ENCODE results near the gene SCN5A. TPM values are rescaled to one million over a fixed set of nuclear protein-coding genes. Genes with fewer than 3 reads are reported as not detected.

Gene SCN5A
- total RNA-seq, 2 experiments from 2014 or later: 0.08 to 0.37 TPM

DNA sequence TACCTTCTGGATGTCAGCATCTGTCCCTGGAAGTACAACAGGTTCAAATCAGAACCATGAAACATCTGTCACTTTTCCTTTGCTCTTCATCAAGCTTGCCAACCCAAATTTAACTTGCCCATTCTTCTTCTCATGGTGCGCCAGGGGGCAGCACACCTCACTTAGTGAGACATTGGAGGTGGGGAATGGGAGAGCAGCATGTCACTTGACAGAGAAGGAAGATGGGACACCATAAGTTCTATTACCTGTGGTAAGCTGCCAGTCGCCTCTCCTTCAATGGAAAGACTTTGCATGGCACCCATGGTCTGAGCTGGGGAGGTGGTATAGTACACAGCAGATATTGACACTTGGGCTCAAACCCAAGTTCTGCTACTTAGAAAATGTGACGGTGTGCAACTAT is 2.9 kb downstream of the SCN5A start:
- ATAC-seq: no peak
- ChIA-PET CTCF (interaction anchor here (0.6 to 2.4 kb wide), 10 partner anchors 9 to 375 kb away, joined by 3 to 20 read pairs (median 5); no protein-coding TSS in a partner anchor), POLR2A (interaction anchor here (0.6 kb wide), 1 partner anchor 698 kb away, joined by 3 read pairs; no protein-coding TSS in a partner anchor)
- no peak overlapping the region for H3K4me3 Mint-ChIP-seq
- no peak for DNase-seq
- no peaks in the 10 kb centered on the region for H3K9me3 Mint-ChIP-seq (ENCODE audit: insufficient read depth)
- peaks cover 3% of the 10 kb centered on the region for H3K27me3 Mint-ChIP-seq (ENCODE audit: low read depth)
- no peaks in the 10 kb centered on the region for H3K36me3 Mint-ChIP-seq (ENCODE audit: low read depth)
- no peak overlapping the region for H3K27ac Mint-ChIP-seq
- peaks cover 4% of the 10 kb centered on the region for H3K4me1 Mint-ChIP-seq (ENCODE audit: low read depth)

DNA sequence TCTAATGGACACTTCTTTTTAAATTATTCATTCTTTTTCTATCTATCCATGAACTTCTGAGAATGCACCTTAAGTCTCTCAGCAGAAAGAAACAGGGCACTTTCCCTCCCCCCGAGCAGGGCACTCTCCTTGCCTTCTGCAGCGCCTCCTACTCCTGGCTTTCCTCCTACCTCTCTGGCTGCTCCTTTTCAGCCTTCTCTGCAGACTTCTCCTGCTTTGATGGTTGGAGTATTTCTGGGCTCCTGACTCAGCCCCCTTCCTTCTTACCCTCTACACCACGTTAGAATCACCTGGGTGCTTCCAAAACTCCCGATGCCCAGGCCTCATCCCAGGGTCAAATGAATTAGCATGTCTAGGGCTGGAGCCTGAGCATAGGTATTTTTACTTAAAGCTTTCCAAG is 3.4 kb downstream of the SCN5A start:
- H3K4me3 Mint-ChIP-seq: no peak overlapping the region

DNA sequence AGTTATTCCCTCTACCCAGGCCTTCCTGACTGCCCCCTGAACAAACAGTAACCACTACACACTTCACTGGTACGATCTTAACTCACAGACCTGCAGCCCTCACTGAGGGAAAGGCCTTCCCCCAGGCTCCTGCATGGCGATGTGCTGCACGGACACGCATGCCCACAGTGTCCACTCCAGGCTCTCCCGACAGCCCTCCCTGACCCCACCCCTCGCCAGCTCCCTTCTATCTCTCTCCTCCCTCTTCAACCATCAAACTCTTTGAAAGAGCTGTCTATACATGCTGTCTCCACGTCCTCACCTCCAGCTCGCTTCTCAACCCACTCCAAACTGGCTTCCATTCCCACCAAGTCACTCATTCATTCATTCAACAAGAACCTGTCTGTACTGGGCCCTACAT is 3.9 kb downstream of the SCN5A start:
- Mint-ChIP-seq H3K36me3 (ENCODE audit: low read depth) (no peaks in the 10 kb centered on the region), H3K9me3 (ENCODE audit: insufficient read depth) (no peaks in the 10 kb centered on the region), H3K27me3 (ENCODE audit: low read depth) (no peaks in the 10 kb centered on the region), H3K4me3 (no peak overlapping the region), H3K27ac (no peak overlapping the region), H3K4me1 (ENCODE audit: low read depth) (peaks cover 4% of the 10 kb centered on the region)
- ATAC-seq (no peak), DNase-seq (no peak)
- ChIA-PET POLR2A (no interaction called here), CTCF (interaction anchor here (1.3 to 2.3 kb wide), 4 partner anchors 10 to 355 kb away, joined by 3 to 13 read pairs (median 4); no protein-coding TSS in a partner anchor)

More for the DNA sequence above, 3.4 kb downstream of the SCN5A start:
- ATAC-seq (no peak), DNase-seq (no peak)
- ChIA-PET POLR2A (interaction anchor here (0.6 kb wide), 1 partner anchor 699 kb away, joined by 3 read pairs; no protein-coding TSS in a partner anchor), CTCF (interaction anchor here (0.6 to 2.4 kb wide), 10 partner anchors 10 to 376 kb away, joined by 3 to 20 read pairs (median 5); no protein-coding TSS in a partner anchor)
- Mint-ChIP-seq H3K27ac (no peak overlapping the region), H3K4me1 (ENCODE audit: low read depth) (peaks cover 4% of the 10 kb centered on the region), H3K36me3 (ENCODE audit: low read depth) (no peaks in the 10 kb centered on the region), H3K9me3 (ENCODE audit: insufficient read depth) (no peaks in the 10 kb centered on the region), H3K27me3 (ENCODE audit: low read depth) (peaks cover under 1% of the 10 kb centered on the region)

DNA sequence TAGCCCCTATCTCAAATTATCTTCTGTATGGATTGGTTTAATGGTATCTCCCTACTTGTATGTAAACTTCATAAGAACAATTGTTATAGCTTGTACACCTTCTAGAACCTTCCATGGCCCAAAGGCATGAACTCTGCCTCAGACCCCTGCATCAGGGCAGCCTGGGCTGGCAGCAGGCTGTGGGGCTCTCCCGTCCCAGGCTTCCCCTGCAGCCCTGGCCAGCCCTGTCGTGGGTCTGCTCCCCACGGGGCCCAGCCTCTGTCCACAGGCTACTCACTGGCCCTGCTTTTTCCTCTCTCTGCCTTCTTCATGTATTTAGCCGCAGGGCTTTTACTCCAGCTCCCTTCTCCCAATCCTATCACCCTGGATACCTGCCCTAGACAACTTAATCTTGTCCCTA is 4.4 kb downstream of the SCN5A start:
- CTCF ChIA-PET: interaction anchor here (1.3 kb wide), 1 partner anchor 355 kb away, joined by 4 read pairs; no protein-coding TSS in a partner anchor
- no peaks in the 10 kb centered on the region for H3K27me3 Mint-ChIP-seq (ENCODE audit: low read depth)
- H3K27ac Mint-ChIP-seq: no peak overlapping the region

DNA sequence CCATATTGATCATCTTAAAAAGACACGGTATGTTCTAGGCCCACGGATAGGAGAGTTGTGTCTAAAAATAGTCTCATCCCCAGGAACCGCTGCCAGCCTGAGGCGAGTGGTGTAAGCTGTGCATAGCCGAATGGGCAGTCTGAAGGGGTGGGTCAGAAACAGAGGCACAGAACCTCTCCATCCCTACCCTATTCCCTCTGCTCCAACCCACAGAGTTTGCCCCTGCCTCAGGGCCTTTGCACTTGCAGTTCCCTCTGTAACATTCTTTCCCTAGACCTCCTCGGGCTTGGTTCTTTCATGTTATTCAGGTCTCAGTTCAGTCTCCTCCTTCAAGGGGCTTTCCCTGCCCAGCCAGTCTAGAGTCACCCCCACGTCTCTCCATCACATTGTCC is 4.8 kb downstream of the SCN5A start:
- Mint-ChIP-seq H3K4me1 (ENCODE audit: low read depth) (peaks cover 4% of the 10 kb centered on the region), H3K9me3 (ENCODE audit: insufficient read depth) (no peaks in the 10 kb centered on the region), H3K36me3 (ENCODE audit: low read depth) (no peaks in the 10 kb centered on the region), H3K27ac (no peak overlapping the region), H3K4me3 (no peak overlapping the region), H3K27me3 (ENCODE audit: low read depth) (no peaks in the 10 kb centered on the region)
- CTCF ChIA-PET: interaction anchor here (1.3 kb wide), 1 partner anchor 356 kb away, joined by 4 read pairs; no protein-coding TSS in a partner anchor
- no peak for DNase-seq
- POLR2A ChIA-PET: no interaction called here
- no peak for ATAC-seq

More for the DNA sequence above, 4.4 kb downstream of the SCN5A start:
- no peaks in the 10 kb centered on the region for H3K36me3 Mint-ChIP-seq (ENCODE audit: low read depth)
- POLR2A ChIA-PET: no interaction called here
- ATAC-seq: no peak
- no peak for DNase-seq
- no peaks in the 10 kb centered on the region for H3K9me3 Mint-ChIP-seq (ENCODE audit: insufficient read depth)
- H3K4me1 Mint-ChIP-seq (ENCODE audit: low read depth): peaks cover 4% of the 10 kb centered on the region
- H3K4me3 Mint-ChIP-seq: no peak overlapping the region

DNA sequence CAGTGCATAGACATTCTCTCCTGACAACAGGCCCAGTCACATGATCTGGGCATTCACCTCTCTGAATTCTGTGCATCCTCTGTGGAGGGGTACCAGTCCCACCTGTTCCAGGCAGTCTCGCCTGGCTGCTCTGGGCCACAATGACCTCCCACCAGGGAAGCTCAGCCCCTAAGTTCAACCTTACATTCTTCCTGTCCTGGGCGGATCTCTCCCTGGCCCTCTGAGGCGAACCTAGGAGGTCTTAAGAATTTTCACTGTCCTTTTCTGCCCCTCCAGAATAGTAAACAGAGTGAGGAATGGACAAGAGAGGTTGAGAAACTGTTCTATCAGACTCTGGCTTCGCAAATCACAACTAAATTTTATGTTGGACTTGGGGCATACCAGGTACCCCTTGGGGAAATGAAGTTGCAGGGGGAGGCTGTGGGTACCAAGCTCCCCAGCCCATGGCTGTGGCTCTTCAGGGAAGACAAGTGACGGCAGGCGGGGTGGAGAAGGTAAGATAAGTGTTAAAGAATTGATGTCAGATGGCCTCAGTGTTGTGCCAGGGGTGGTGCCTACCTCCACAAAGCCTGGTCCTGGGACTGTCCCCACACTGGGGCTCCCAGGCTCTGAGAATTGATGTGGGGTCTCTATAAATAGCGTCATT is 5.3 kb downstream of the SCN5A start:
- ChIA-PET POLR2A (no interaction called here), CTCF (interaction anchor here (1.8 kb wide), 1 partner anchor 12 kb away, joined by 5 read pairs; no protein-coding TSS in a partner anchor)
- no peak overlapping the region for H3K4me3 Mint-ChIP-seq
- H3K27ac Mint-ChIP-seq: no peak overlapping the region
- ATAC-seq: no peak
- H3K36me3 Mint-ChIP-seq (ENCODE audit: low read depth): no peaks in the 10 kb centered on the region
- peaks cover 4% of the 10 kb centered on the region for H3K4me1 Mint-ChIP-seq (ENCODE audit: low read depth)
- DNase-seq: no peak
- H3K27me3 Mint-ChIP-seq (ENCODE audit: low read depth): no peaks in the 10 kb centered on the region
- no peaks in the 10 kb centered on the region for H3K9me3 Mint-ChIP-seq (ENCODE audit: insufficient read depth)

DNA sequence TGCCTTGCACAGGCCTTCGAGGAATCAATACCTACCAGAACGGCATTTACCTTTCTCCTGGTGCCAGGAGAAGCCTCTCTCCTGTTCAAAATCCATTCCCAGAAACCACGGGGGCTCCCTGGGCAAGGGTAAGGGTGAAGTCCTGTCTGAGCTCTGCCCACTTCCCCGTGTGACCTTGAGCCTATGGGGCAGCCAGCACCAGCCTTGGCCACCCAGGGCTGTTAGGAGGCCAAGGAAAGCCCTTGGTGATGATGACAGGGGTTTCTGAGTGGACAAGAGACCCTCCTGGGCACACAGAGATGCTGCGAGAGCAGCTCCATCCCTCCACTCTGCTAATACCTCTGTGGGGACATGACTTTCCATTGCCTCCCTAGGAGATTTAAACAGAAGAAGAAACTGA is 5.9 kb downstream of the SCN5A start:
- ChIA-PET CTCF (interaction anchor here (1.8 kb wide), 1 partner anchor 12 kb away, joined by 5 read pairs; no protein-coding TSS in a partner anchor), POLR2A (no interaction called here)
- ATAC-seq: no peak
- peaks cover 2% of the 10 kb centered on the region for H3K4me1 Mint-ChIP-seq (ENCODE audit: low read depth)
- H3K4me3 Mint-ChIP-seq: no peak overlapping the region
- no peak for DNase-seq
- no peaks in the 10 kb centered on the region for H3K27me3 Mint-ChIP-seq (ENCODE audit: low read depth)
- H3K36me3 Mint-ChIP-seq (ENCODE audit: low read depth): no peaks in the 10 kb centered on the region
- no peak overlapping the region for H3K27ac Mint-ChIP-seq
- H3K9me3 Mint-ChIP-seq (ENCODE audit: insufficient read depth): no peaks in the 10 kb centered on the region

DNA sequence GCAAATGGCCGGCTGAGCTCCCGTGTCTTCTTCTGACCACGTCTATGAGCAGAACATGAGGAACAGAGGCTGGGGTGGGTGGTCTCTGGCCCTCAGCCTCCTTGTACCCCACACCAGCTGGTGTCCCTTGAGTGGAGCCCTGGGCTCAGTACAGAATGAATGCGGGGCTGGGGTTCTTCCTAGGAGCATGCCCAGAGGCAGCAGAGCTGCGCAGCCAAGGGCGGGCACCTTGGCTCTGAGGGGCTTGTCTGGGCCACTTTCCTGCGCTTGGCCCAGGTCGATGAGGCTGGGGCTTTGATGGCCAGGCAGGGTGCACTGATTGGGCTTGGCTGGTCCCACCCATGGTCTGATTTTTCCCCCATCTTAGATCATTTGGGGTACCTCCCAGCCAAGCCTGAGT is 6.4 kb downstream of the SCN5A start:
- ChIA-PET CTCF (interaction anchor here (0.7 to 2.6 kb wide), 3 partner anchors 9 to 122 kb away, joined by 3 to 8 read pairs (median 5); no protein-coding TSS in a partner anchor), POLR2A (no interaction called here)
- Mint-ChIP-seq H3K4me1 (ENCODE audit: low read depth) (no peaks in the 10 kb centered on the region), H3K27ac (no peak overlapping the region), H3K36me3 (ENCODE audit: low read depth) (no peaks in the 10 kb centered on the region), H3K27me3 (ENCODE audit: low read depth) (no peaks in the 10 kb centered on the region), H3K4me3 (no peak overlapping the region), H3K9me3 (ENCODE audit: insufficient read depth) (no peaks in the 10 kb centered on the region)
- ATAC-seq: no peak
- no peak for DNase-seq

DNA sequence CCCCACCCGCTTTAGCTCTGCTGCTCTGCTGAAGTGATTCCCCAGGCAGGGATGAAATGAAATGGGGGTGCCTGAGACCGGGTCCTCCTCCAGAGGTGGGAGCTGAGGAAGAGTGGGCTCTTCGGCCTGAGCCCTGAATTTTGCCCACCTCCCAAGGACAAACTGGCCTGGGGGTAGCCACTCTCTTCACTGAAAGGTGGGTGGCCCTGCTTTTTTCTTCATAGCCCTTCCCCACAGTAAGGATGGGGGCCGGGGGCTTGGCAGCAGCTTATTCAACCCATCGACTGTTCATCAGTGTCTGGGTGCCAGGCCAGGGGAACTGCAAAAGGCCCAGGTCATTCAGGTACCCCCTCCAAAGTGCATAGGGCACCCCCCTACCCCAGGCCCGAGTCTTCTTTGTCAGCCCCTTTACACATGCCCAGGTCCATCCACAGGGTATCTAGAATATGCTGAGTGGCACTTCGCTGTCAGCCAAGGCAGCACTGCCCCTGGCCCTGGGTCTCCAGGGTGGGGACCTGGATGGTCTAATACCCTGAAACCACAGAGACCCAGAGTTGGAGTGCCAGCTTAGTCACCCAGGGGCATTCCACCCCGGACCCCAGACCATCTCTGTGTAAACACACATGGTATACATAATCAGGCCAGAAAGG is 7.9 kb downstream of the SCN5A start:
- ChIA-PET CTCF (interaction anchor here (2.6 kb wide), 1 partner anchor 10 kb away, joined by 8 read pairs; no protein-coding TSS in a partner anchor), POLR2A (no interaction called here)
- Mint-ChIP-seq H3K9me3 (ENCODE audit: insufficient read depth) (no peaks in the 10 kb centered on the region), H3K27ac (no peak overlapping the region), H3K36me3 (ENCODE audit: low read depth) (no peaks in the 10 kb centered on the region), H3K4me3 (no peak overlapping the region), H3K27me3 (ENCODE audit: low read depth) (peaks cover 5% of the 10 kb centered on the region), H3K4me1 (ENCODE audit: low read depth) (no peaks in the 10 kb centered on the region)
- no peak for ATAC-seq
- DNase-seq: no peak

DNA sequence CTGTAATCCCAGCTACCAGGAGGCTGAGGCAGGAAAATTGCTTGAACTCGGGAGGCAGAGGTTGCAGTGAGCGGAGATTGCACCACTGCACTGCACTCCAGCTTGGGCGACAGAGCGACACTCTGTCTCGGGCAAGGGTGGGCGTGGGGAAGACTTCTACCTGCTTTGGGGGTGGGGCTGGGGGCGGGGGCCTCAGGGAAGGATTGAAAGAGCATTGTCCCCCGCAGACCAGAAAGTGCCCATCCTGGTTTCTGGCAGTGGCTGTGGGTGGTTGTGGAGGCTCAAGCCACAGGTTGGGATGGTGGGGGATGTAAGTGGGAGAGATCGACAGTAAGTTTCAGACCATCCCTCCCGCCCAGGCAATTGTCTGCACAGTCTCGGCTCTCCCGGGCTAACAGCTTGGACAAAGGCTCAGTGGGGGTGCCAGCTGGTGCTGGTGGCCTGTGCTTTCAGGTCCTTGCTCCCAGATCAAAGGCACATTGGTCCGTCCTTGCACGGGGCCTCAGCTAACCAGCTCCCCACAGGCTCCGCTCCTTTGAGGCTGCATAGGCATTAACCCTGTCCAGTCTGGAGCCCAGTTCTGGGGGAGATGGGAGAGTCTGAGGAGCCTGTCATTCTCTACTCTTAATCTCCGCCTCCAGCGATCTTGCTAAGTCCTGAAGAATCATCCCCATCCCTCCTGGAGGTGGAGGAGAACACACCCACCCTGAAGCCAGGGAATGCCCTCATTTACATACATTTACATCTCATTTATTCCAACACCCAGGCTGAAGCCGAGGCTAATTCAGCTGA is 8.6 kb downstream of the SCN5A start:
- Mint-ChIP-seq H3K9me3 (ENCODE audit: insufficient read depth) (no peaks in the 10 kb centered on the region), H3K36me3 (ENCODE audit: low read depth) (no peaks in the 10 kb centered on the region), H3K27me3 (ENCODE audit: low read depth) (peaks cover 5% of the 10 kb centered on the region), H3K4me1 (ENCODE audit: low read depth) (no peaks in the 10 kb centered on the region), H3K4me3 (no peak overlapping the region), H3K27ac (no peak overlapping the region)
- ChIA-PET POLR2A (no interaction called here), CTCF (interaction anchor here (2.6 kb wide), 1 partner anchor 11 kb away, joined by 8 read pairs; no protein-coding TSS in a partner anchor)
- no peak for ATAC-seq
- no peak for DNase-seq

DNA sequence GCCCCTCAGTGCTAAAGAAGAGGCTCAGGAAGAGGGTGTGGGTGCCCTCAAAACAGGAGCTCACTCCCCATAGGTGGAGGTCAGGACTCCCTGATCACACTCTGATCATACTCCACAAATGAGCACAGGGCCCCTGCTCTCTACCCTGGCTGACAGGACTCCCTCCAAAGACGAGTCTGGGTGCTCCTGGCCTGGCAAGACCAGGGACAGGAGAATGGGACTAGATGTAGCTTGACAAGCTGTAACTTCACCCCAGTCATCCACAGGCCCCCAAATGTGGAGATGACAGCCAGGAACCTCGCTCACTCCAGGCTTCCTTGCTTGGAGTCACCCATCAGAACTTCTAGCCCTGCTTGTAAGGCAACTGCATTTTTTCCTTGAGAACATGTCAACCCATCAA is 11.1 kb downstream of the SCN5A start:
- ChIA-PET POLR2A (no interaction called here), CTCF (no interaction called here)
- H3K4me1 Mint-ChIP-seq (ENCODE audit: low read depth): peaks cover 5% of the 10 kb centered on the region
- no peaks in the 10 kb centered on the region for H3K9me3 Mint-ChIP-seq (ENCODE audit: insufficient read depth)
- H3K27me3 Mint-ChIP-seq (ENCODE audit: low read depth): peaks cover 5% of the 10 kb centered on the region
- H3K36me3 Mint-ChIP-seq (ENCODE audit: low read depth): no peaks in the 10 kb centered on the region
- no peak overlapping the region for H3K27ac Mint-ChIP-seq
- no peak overlapping the region for H3K4me3 Mint-ChIP-seq
- DNase-seq: no peak
- ATAC-seq: no peak

All from activated CD8-positive, alpha-beta T cell treated with anti-CD3 and anti-CD28 coated beads, Interleukin-2, amount 10 ng/mL, durations not matched to agents 7 days and 5 days (primary cell).